Measurements from ENCODE around the gene PPL. TPM values are rescaled to one million over a fixed set of nuclear protein-coding genes. Genes with fewer than 3 reads are reported as not detected.

Gene PPL
- total RNA-seq, 1 experiment from 2014 or later = 0.03 TPM

DNA sequence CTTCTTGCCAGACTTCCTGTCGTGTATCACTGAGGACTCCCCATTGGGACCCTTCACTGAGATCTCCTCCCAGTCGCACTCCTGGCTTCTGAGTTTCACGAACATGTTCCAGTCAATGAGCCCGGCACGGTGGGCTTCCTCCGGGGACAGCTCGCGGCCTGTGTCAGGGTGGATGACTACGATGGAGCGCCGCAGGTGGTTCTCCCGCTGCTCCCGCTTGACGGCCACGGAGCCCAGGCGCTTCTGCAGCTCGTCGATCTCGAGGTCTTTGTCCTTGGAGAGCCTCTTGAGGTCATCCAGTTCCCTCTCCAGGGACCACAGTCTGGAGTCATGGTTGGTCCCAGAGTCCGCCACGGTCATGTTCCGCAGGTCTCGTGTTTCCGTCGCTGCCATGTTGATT is 53.4 kb downstream of the PPL start:
- no peak for DNase-seq (ENCODE audit: low read depth, low spot score)
- in situ Hi-C loops (cut with HindIII; ENCODE audit: low pct_unique_long_range_greater_than_20kb, low sequenced_read_pairs) = no loop called here

DNA sequence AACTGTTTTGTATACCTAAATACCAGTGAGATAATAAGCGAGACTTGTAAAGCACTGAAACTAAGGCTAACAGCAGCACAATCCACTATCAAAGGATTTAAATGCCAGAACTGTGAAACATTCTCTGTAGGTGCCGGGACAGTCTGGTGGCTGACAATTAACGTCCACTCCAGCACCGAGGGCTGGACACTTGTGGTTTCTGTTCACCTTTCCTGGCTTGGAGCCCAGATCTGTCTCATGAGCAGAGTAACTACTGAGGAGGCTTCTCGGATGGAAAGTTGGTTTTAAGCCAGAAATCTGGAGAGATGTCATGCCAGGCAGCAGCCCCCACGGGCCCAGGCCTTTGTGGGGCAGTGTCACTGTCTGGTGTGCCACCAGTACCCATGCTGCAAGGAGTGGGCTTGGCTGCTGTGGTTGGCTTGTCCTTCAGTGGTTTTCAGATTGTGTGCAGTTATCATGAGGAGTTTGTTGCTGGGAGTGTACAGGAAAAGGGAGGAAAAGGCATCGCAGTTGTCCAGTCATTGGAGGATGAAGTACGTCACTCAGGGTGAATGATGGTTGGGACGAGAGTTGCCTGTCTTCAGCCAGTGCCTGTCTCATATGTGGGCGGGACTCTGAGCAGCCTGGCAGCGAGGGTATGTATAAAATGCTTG is 54.2 kb downstream of the PPL start:
- in situ Hi-C loops (cut with HindIII; ENCODE audit: low pct_unique_long_range_greater_than_20kb, low sequenced_read_pairs) = no loop called here
- DNase-seq (ENCODE audit: low read depth, low spot score) = no peak

DNA sequence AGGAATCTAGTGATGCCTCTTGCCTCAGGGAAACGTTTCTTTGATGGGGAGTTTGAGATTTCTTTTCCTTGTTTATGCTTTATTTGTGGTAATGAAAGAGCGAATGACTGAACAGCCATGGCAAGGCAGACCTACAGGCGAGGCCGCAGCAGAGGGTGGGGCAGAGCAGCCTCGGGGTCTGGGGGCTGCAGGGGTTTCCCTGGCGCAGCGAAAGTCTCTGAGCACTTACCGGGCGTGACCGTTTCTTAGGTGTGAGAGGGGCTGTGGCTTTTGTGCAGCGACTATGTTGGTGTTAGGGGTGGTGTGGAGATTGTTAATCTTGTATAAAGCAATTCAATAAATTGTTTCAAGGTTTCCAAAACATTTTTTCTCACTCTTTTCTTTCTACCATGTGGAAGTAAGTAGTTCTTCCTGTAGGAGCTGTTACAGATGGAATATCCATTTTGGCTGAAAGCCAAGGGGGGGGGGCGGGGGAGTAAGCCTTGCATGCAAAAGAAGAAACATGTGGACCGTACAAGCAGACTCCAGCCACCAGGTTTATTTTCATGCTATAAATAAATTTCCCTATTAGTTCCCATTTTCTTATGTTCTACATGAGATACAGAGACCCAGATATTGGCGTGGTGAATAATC is 54.8 kb downstream of the PPL start:
- DNase-seq (ENCODE audit: low read depth, low spot score) = no peak
- in situ Hi-C loops (cut with HindIII; ENCODE audit: low pct_unique_long_range_greater_than_20kb, low sequenced_read_pairs) = no loop called here

DNA sequence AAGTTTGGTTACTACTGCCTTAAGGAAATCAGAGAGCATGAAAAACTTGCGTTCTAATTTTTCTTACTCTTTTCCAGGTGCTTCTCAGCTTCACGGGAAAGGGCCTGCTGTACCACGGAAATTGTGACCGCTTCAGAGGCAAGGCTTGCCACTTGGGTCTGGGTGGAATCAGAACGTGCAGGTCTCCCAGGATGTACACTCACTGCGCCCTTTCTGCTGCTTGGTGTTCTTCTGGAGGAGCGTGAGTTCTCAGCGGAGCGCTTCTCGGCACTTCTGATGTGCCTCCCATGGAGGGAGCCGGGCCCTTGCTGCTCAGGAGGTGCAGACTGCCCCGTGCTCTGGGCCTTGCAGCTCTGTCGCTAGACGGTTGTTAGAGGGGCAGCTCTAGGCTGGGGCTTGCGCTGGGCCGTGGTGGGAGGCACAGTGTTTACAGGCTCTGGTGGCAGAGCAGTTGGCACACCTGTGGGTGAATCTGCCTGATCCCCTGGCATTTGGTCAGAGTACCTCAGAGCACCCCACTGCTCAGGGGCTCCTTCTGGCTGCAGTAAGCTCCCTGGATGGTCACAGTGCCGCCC is 56.9 kb downstream of the PPL start:
- in situ Hi-C loops (cut with HindIII; ENCODE audit: low pct_unique_long_range_greater_than_20kb, low sequenced_read_pairs) = no loop called here

DNA sequence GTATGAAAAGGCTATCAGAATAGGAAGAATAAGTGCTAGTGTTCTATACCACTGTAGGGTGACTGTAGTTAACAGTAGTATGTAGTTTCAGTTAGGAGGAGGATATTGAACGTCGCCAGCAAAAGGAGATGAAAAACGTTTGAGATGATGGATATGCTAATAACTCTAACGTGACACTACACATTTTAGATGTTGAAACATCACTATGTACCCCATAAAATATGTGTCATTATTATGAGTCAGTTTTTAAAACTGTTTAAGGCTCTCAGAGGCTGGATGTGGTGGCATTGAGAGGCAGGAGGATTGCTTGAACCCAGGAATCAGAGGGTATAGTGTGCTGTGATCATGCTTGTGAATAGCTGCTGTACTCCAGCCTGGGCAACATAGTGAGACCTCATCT is 57.9 kb downstream of the PPL start:
- no peak for DNase-seq (ENCODE audit: low read depth, low spot score)
- in situ Hi-C loops (cut with HindIII; ENCODE audit: low pct_unique_long_range_greater_than_20kb, low sequenced_read_pairs) = no loop called here

More for the DNA sequence above, 56.9 kb downstream of the PPL start:
- DNase-seq (ENCODE audit: low read depth, low spot score) = no peak

DNA sequence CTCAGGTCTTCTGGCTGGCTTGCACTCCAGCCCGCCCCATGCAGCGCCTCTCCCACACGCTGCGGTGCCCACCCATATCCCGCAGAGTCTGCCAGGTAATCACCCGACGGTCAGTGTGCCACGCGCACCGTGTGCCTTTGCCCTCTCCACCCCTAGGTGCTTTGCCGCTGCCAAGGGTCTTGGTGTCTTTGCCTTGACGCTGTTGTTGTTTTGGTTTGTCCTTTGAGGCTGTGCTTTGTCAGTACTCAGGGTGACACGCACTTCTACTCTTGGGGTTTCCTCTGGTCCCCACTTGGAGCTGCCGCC is 59.6 kb downstream of the PPL start:
- in situ Hi-C loops (cut with HindIII; ENCODE audit: low pct_unique_long_range_greater_than_20kb, low sequenced_read_pairs) = no loop called here
- no peak for DNase-seq (ENCODE audit: low read depth, low spot score)

DNA sequence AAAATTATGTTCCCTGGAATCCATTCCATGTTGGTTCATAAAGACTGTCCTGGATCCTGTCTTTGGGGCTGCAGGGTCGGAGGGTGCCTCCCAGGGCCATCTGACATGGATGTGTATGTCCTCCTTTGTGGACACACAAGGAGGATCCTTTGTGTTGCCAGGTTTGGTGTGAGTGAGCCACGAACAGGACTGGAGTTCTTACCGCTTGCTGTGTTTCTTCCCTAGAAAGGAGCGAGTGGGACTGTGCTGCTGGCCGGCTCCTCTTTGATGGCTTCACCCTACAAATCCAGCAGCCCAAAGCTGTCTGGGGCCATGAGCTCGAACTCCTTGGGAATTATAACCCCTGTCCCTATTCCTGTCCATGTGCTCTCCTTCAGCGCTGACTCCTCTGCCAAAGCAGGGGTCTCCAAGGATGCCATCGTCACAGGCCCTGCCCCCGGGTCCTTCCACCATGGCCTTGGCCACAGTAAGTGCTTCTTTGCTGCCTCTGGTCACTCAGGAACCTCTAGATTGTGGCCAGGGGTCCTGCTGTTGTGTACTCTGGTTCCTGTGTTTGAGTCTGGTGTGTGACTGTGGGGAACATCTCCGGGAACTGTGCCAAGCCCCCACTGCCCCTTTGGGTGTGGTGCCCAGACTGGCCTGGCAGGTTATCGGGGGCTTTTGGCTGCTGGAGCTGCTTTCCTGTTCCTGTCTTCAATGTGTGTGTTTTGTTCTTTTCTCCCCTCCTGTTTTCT is 60.1 kb downstream of the PPL start:
- in situ Hi-C loops (cut with HindIII; ENCODE audit: low pct_unique_long_range_greater_than_20kb, low sequenced_read_pairs) = no loop called here
- no peak for DNase-seq (ENCODE audit: low read depth, low spot score)

DNA sequence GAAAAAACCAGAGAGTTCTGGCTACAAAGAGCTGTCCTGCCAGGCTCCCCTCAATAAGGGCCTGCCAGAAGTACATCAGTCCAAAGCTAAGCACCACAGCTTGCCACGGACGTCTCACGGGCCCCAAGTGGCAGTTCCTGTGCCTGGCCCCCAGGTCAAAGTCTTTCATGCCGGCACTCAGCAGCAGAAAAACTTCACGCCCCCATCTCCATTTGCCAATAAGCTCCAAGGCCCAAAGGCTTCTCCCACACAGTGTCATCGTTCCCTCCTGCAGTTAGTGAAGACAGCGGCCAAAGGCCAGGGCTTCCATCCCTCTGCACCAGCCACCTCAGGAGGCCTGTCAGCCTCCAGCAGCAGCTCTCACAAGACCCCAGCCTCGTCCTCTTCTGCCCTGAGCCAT is 62.3 kb downstream of the PPL start:
- in situ Hi-C loops (cut with HindIII; ENCODE audit: low pct_unique_long_range_greater_than_20kb, low sequenced_read_pairs) = no loop called here
- DNase-seq (ENCODE audit: low read depth, low spot score) = no peak

DNA sequence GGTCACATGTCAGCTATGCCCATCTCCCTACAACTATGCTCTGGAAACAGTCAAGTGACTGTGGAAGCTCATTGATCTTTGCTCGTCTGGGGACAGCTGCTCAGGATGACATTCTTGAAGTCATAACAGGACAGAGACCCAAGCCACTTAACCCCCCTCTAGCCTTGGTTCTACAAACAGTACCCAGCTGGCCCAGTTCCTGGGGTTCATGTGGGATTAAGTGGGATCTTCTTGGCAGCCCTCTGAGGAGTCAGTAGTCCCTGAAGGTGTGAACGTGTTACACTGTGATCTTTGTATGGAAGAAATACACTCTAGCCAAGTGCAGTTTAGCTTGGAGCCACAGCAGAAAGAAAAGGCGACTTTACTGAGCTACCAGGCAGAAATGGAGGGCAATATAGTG is 63.9 kb downstream of the PPL start:
- in situ Hi-C loops (cut with HindIII; ENCODE audit: low pct_unique_long_range_greater_than_20kb, low sequenced_read_pairs) = no loop called here
- DNase-seq (ENCODE audit: low read depth, low spot score) = no peak

DNA sequence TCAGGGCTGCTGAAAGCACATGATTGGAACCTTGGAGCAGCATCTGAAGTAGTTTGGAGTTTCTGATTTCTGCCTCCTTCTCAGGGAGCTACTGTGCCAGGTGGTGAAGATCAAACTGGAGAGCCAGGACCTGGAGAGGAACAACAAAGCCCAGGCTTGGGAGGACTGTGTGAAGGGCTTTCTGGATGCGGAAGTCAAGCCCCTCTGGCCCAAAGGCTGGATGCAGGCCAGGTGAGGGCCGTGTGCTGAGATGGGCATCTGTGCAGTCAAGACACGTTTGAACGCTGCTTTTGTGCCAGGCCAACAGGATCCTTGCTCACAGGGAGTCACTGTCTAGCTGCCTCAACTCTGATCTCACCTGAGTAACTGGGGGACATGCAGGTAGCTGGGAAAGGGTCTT is 65.9 kb downstream of the PPL start:
- in situ Hi-C loops (cut with HindIII; ENCODE audit: low pct_unique_long_range_greater_than_20kb, low sequenced_read_pairs) = no loop called here
- DNase-seq (ENCODE audit: low read depth, low spot score) = no peak

DNA sequence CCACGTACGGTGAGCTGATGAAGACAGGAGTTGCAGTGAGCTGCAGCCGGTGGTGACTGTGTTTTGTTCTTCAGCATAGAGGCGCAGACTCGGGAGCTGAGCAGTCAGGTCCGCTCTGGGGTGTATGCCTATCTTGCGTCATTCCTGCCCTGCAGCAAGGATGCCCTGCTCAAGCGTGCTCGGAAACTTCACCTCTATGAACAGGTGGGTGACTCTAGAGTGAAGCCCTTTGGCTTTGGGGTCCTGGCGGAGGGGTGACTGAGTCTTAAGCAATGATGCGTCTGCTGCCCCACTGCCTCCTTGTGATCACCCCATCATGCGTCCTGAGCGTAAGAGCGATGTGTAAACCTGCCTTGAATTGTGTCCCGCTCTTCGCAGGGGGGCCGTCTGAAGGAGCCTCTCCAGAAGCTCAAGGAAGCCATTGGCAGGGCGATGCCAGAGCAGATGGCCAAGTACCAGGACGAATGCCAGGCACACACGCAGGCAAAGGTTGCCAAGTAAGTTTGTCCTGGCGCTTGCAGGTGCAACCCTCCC is 66.7 kb downstream of the PPL start:
- in situ Hi-C loops (cut with HindIII; ENCODE audit: low pct_unique_long_range_greater_than_20kb, low sequenced_read_pairs) = no loop called here
- DNase-seq (ENCODE audit: low read depth, low spot score) = no peak

DNA sequence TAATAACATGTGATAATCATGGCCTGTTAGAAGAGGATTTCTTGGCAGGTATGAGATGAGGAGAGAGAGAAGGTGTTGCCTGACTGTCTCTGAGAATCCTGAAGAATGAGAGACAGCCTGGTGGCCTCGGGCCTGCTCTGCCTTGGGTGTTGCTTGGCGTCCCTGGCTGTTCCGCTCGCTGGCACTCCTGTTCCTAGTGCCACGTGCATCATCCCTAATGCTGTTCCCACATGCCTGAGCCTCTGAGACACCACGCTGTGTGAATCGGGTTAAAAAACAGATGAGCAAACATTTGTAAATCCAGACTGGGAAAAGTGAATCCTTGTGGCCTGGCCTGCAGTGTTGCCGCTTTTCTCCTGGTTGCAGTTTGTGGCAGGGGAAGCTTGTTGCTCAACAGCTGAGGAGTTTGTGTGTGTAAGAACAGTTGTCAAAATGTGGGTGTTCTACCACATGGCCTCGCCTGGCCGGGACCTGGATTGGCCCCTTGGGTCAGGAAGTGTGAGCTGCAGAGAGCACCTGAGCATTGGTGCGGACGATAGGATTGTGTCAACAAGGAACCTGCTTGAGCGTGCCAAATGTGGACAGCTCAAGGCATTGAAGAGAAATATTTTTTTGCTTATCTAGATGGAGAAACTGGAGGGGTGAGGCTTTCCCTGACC is 67.7 kb downstream of the PPL start:
- no peak for DNase-seq (ENCODE audit: low read depth, low spot score)
- in situ Hi-C loops (cut with HindIII; ENCODE audit: low pct_unique_long_range_greater_than_20kb, low sequenced_read_pairs) = no loop called here

DNA sequence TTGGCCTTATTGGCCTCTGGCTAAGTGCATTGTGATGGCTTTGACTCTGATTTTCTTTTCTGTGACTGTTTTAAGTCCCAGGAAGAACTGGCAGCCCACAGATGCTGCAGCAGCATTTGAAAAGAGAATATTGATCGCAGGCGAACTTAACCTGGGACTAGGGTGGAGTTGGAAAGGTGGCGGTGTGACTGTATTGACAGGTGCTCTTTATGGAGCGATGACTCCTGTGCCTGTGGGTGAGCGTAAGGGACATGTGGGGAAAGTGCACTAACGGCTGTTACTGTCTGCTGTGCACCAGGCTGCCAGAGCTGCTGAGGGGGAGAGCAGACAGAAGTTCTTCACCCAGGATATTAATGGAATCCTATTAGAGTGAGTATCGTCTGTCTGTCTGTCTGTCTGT is 68.4 kb downstream of the PPL start:
- in situ Hi-C loops (cut with HindIII; ENCODE audit: low pct_unique_long_range_greater_than_20kb, low sequenced_read_pairs) = no loop called here
- no peak for DNase-seq (ENCODE audit: low read depth, low spot score)

DNA sequence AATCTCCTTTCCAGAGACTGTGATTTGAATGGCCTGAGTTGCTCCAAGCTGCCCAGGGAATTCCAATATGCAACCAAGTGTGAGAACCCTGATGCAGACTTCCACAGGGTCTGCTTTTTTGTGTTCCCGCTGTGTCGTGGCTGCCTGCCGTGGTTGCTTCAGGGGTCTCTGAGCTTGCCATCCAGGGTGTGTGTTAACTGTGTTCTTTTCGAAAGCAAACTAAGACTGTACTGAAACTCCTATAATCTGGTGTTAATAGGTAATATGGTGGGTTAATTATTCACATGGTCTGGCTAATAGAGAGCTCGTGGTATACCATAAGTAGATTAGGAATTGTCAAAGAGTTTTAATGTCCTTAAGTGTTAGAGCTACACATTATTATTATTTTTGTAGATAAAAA is 68.9 kb downstream of the PPL start:
- no peak for DNase-seq (ENCODE audit: low read depth, low spot score)
- in situ Hi-C loops (cut with HindIII; ENCODE audit: low pct_unique_long_range_greater_than_20kb, low sequenced_read_pairs) = no loop called here

DNA sequence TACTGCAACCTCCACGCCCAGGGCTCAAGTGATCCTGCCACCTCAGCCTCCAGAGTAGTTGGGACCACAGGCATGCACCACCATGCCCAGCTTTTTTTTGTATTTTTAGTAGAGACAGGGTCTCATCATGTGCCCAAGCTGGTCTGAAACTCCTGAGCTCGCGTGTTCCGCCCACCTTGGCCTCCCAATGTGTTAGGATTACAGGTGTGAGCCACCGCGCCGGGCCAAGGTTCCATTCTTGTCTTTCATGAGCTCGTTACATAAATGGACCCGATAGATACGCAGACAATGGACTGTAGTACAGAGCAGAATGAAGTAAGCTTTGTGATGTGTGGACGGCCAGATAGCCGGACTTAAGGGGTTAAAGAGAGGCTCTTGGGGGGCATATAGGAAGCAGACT is 70.4 kb downstream of the PPL start:
- no peak for DNase-seq (ENCODE audit: low read depth, low spot score)
- in situ Hi-C loops (cut with HindIII; ENCODE audit: low pct_unique_long_range_greater_than_20kb, low sequenced_read_pairs) = no loop called here

DNA sequence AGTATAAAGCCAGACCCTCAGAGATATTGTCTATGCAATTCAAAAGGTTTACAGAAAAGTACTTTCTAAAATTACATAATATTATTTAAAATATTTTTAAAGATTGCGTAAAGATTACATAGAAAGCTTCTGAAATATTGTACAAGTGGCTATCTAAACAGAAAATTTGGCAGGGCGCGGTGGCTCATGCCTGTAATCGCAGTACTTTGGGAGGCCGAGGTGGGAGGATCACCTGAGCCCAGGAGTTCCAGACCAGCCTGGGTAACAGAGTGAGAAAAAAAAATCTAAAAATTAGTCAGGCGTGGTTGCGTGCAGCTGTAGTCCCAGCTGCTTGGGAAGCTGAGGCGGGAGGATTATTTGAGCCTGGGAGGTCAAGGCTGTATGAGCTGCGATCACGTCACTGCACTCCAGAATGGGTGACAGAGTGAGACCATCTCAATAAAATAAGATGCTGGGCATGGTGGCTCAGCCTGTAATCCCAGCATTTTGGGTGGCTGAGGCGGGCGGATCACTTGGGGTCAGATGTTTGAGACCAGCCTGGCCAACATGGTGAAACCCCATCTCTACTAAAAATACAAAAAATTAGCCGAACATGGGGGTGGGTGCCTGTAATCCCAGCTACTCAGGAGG is 71.6 kb downstream of the PPL start:
- in situ Hi-C loops (cut with HindIII; ENCODE audit: low pct_unique_long_range_greater_than_20kb, low sequenced_read_pairs) = no loop called here
- no peak for DNase-seq (ENCODE audit: low read depth, low spot score)

DNA sequence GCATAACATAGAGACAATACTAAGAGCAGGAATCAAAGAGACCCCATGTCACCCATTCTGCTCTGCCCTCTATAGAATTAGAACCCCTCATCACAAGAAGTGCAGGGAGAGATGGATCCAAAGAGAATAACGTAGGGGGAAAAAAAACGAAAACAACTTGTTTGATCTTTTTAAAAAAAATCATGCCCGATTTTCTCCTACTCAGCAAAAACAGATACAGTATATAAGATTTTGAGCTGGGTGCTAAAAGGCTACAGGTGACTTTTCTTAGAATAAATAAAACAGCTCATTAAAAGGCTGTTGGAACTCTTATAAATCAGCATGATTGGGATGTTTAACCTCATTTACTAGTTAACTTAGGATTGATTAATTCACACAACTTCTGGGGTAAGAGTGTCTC is 72.2 kb downstream of the PPL start:
- DNase-seq (ENCODE audit: low read depth, low spot score) = no peak
- in situ Hi-C loops (cut with HindIII; ENCODE audit: low pct_unique_long_range_greater_than_20kb, low sequenced_read_pairs) = no loop called here

DNA sequence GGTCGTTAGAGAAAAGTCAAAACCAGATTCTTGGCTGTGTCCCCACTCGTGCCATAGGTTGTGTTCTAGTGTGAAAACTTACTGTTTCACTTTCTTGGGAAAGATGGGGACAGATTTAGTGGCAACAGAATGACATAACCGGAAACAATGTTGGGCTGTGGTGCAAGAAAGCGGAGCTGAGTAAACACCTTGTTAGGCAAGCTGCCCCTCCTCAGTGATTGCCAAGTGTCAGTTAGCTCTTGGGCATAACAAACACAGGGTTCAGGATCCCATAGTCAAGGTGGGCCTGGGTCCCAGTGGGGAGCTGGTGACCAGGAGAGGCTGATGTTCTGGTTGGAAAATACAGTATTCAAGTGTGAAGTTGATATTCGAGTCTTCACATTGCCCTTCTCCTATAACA is 74.3 kb downstream of the PPL start:
- DNase-seq (ENCODE audit: low read depth, low spot score) = no peak
- in situ Hi-C loops (cut with HindIII; ENCODE audit: low pct_unique_long_range_greater_than_20kb, low sequenced_read_pairs) = no loop called here
